IPS-NIHi7 (cell line): ENCODE results near the gene UQCRQ.

Experiments used
- DNase-seq: peaks from one replicate; pipeline ENCODE4 v3.0.0; 2012; ENCODE audit warnings: mixed read lengths; ENCODE audit errors: extremely low spot score

UQCRQ gene

DNA sequence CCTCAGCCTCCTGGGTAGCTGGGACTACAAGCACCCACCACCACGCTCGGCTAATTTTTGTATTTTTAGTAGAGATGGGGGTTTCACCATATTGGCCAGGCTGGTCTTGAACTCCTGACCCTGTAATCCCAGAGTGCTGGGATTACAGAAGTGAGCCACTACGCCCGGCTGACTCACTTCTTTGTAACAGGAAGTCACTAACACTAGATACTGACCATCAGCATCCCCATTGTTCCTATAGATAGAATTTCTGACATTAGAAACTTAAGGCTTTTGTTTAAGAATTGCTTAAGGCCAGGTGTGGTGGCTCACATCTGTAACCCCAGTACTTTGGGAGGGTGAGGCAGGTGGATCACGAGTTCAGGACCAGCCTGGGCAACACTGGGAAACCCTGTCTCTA lies 49.2 kb downstream of the UQCRQ start:
- DNase-seq, result no peak

GRCh38 chr5:132916086-132916485 lies 49.6 kb downstream of the UQCRQ start:
- DNase-seq, result no peak
